Measurements from ENCODE around the gene TMEM151B.
A peak's percentile ranks its signal among the peaks of the same experiment; 100 is the strongest.

The TMEM151B gene

GRCh38 chr6:44253307-44254101 lies 16.7 kb upstream of the TMEM151B start:
- DNase-seq: peak; percentile 62 to 73

- DNase-seq: peak in 1 of 2 donors; percentile 37
Measured at GRCh38 chr6:44254191-44255104, 15.8 kb upstream of the TMEM151B start.

- peak in 1 of 2 donors; percentile 43 for DNase-seq
Measured at GRCh38 chr6:44255105-44255808, 15.0 kb upstream of the TMEM151B start.

DNA sequence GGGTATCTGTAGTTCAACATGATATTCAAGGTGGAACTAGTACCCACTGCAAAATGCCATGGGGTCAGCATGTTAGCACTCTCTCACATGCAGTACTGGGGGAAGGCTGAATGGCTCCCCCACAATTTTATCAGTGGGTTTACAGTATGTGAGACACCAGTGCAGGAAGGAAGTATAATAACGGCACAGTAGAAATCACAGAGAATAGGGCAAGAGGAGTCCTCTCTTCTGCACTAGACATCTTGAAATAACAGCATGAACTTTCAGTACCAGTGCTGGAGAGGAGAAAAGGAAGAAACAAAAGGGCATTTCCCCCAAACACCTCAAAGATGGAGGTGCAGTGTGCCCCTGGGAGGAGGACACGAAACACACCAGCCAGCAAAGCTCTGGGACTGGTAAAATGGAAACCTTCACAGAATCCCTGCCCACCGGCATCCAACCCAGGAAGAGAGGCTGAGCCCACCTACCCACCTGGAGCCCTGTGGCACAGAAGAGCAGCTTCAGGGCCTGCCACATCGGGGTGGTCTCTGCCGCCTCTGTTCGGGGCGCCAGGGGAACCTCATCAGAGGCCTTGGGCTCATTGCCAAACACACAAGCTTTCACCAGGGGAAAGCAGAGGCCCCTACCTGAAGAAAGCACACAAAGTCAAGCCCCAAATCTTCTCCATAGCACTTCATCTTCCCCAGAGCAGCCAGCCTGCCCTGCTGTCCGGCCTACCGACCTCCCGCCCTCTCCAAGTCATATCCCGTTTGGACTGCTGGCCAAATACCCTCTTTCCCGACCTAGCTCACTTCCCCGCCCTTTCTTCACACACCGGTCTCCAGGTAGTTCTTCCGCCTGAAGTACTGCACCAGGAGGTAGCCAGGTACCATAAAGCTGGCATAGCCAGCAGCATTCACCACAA lies 14.1 kb upstream of the TMEM151B start:
- no peak for DNase-seq

DNA sequence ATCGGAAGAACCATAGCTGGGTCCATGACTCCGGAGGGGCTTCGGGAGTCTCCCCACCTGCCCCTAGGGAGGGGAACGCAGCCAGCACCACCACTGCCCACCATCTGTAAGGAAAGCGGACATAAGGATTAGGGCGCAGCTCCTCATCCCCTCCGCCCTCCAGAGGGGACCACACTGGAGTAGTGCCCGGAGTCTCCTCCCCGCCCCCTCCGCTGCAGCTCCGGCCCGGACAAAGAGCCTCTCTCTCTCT lies 13.6 kb upstream of the TMEM151B start:
- DNase-seq: no peak

- peak; percentile 78 to 81 for DNase-seq
Measured at GRCh38 chr6:44257025-44257752, 13.1 kb upstream of the TMEM151B start, which contains the start of gene SLC35B2. Gene SLC35B2, minus strand, starts transcription at chr6:44257528. Its CDS starts 118 bp downstream, at chr6:44257410.

DNA sequence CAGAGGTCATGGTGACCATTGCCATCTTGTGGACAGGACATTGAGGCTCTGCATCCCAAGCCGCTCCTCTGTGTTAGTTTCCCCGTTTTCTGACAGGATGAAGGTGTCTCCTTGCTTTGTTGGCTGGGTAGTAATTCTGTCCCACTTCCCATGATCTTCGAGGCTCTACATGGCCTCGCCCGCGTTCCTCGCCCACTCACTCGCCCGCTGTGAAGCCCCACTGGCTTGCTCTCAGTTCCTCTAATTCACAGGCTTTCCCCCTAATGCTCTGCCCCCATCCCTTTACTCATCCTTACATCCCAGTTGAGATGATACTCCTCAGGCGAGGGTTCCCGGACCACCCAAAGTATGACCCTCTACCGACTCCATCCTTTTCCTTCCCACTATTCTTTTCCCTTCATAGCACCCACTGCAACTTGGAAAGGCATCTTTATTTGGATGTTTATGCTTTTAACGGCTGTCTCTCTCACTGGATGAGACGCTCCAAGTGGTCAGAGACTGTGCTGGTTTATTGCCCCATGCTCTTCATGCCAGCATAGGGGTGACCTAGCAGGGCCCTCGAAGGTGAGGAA lies 12.4 kb upstream of the TMEM151B start:
- DNase-seq: no peak

- DNase-seq: no peak
Measured at GRCh38 chr6:44258325-44258863, 11.9 kb upstream of the TMEM151B start.

- DNase-seq: no peak
Measured at GRCh38 chr6:44258921-44259320, 11.3 kb upstream of the TMEM151B start.

DNA sequence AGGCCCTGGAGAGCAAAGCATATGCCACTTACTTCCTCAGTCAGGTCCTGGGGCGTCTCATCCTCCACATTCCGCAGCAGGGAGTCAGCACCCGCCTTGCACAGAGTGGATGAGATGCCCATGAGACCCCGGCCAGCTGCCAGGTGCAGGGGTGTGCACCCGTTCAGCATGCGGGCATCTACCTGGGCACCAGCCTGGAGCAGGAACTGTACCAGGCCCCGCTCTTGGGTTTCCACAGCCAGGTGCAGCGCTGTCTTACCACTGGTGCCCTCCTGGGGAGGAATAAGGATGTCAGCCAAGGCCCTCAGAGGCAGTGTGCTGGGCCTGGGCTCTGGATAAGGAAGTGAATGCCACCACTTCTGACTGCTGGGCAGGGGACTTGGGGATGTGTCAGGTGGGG lies 10.2 kb upstream of the TMEM151B start:
- DNase-seq: no peak

DNA sequence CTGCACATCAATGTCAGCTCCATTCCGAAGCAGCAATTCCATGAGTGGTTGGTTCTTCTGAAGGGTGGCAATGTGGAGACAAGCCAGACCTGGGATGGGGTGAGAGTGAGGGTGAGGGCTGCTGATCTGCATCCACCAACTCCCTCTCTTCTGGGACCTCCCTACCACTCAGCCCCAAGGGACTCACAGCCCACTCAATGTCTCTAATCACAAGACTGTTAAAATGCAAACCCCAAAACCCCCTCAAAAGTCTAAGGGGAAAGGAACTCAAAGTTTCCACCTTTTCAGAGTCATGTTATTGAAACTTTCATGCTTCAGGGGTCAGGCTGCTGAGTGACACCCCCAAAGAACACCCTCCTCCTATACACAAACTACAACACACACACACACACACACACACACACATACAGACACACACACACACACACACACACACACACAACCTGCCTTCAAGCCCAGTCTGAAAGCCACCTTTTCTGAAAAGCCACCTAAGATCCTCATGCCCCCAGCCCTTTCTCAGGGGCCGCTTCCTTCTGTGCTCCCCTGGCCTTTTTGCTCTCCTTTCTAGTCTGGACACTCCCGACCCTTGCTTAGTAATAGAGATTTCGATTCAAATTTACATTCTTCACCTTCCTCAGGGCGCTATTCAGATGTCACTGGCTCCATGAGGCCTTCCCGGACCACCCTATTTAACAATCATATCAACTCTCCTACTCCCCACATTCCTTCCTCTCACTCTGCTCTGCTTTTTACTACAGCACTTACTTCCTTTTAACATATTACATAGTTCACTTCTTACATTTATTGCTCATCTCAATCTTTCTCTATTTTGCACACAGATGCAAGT lies 9.6 kb upstream of the TMEM151B start:
- DNase-seq: no peak

- no peak for DNase-seq
Measured at GRCh38 chr6:44261581-44261980, 8.7 kb upstream of the TMEM151B start.

DNA sequence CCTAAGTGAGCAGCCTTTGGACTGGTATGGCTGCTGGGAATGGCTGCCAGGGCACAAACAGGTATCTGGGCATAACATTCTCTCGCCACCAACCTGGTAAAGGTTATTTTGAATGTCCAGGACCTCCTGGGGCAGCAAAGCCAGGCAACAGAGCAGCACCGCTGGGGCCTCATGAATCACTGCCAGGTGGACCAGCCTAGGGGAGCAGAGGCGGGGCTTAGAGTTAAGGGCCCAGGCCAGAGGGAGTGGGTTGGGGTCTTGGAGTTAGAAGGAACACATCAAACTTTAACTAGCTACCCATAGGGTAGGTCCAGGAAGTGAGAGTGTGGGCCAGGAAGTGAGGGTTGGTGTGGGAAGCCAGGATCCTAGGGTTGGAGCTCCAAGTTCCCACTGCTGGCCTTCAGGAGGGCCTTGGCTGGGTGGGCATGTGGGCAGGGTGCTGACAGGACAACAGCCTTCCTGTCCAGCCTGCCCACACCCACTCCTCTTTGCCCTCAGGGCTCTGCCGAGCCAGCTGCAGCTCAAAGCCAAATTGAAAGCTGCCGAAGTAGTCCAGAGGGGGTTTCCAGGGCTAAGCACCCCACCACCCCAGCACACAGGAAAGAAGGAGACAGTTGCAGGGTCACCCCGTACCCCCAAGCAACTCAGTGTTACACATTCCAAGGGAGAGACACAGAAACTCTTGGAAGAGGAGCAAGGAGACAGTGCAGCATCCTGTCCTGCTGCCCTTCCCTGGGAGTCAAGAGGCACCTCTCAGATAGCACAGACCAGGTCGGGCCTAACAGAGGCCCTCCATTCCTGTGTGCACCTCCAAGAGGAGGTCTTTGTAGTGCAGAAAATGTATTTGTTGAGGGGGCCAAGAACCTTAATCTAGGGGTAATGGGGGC lies 7.5 kb upstream of the TMEM151B start:
- DNase-seq: peak in 1 of 2 donors; percentile 22

- peak; percentile 75 to 81 for DNase-seq
Measured at GRCh38 chr6:44263354-44264100, 6.7 kb upstream of the TMEM151B start.

- DNase-seq: peak; percentile 62 to 86
Measured at GRCh38 chr6:44264154-44265006, 5.9 kb upstream of the TMEM151B start.

GRCh38 chr6:44265007-44265721 lies 5.1 kb upstream of the TMEM151B start, which contains the start of gene NFKBIE:
Gene NFKBIE, minus strand, starts transcription at chr6:44265551. Its CDS starts 205 bp downstream, at chr6:44265346.
- peak; percentile 96 for DNase-seq

All from CD4-positive, alpha-beta T cell treated with Interleukin-1 beta for 1 hour (primary cell).